ENCODE data around the gene ANKRD23.

DNA sequence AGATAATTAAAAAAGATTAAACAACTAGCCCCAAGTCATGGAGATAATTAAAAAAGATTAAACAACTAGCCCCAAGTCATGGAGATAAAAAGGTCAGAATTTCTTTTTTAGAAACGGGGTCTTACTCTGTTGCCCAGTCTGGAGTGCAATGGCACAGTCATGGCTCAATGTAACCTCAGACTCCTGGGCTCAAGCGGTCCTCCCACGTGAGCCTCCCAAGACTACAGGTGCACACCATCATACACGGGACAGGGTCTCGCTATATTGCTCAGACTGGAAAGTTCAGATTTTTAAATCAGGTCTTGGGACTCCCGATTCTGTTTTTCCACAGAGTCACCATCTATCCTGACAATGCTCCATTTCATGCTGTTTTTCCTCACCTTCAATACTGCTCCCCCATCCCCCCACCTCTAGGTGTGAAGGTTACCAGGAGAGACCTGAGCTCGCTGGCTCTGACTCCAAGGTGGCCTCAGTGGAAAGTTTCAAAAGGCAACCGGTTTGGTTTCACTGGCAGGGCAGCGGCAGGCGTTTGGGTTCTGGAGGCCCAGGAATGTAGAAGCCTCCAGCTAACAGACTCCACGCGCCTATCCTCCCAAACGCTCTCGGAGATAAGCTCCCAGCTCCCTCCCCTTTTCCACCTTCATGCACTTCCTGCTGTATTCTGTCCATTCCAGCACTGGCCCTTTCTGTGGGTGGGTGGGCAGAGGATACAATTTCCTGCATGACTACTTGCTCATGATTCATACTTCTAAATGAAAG lies 28.9 kb upstream of the ANKRD23 start:
- no peak for TF ChIP-seq TARDBP (IDR thresholded peaks at IDR 0.05)
- no peak for TF ChIP-seq ELF4 (IDR thresholded peaks at IDR 0.05)
- no peak for TF ChIP-seq PKNOX1 (IDR thresholded peaks at IDR 0.05)
- no peak for TF ChIP-seq ARNT (IDR thresholded peaks at IDR 0.05)
- TF ChIP-seq FOXM1 (IDR thresholded peaks at IDR 0.05; ENCODE audit: borderline replicate concordance): no peak

All from HEK293T (cell line).